Measurements from ENCODE around the gene ODF4. TPM values are rescaled to one million over a fixed set of nuclear protein-coding genes. Genes with fewer than 3 reads are reported as not detected.
A peak's percentile ranks its signal among the peaks of the same experiment; 100 is the strongest.
"Not testable (repeated sequence)": the region's sequence is repeated elsewhere in the genome, so short reads cannot be mapped to it uniquely, and the experiment has no call there.

Gene ODF4
- total RNA-seq, 1 donor from 2014 or later = not detected

- Histone ChIP-seq H3F3A (ENCODE audit: low read depth) (peaks cover 3% of the 10 kb centered on the region), H3K9ac (no peak overlapping the region), H3K27me3 (no peaks in the 10 kb centered on the region), H3K9me3 (ENCODE audit: low read depth) (no peaks in the 10 kb centered on the region), H3K36me3 (no peaks in the 10 kb centered on the region), H3K79me2 (ENCODE audit: low read depth) (no peaks in the 10 kb centered on the region), H2AFZ (replicated peaks) (no peak overlapping the region), H3K4me3 (no peak overlapping the region), H3K4me2 (no peak overlapping the region), H4K20me1 (ENCODE audit: low read depth) (no peaks in the 10 kb centered on the region), H3K27ac (no peak overlapping the region), H3K4me1 (no peaks in the 10 kb centered on the region)
- peaks cover 8% of the 10 kb centered on the region for H3K27me3 Mint-ChIP-seq (ENCODE audit: insufficient read depth, low read depth)
- H3K4me1 Mint-ChIP-seq = peaks cover 2% of the 10 kb centered on the region
- peak overlapping the region; percentile 43 for H3K4me3 Mint-ChIP-seq
- peaks cover 3% of the 10 kb centered on the region for H3K9me3 Mint-ChIP-seq
- H3K36me3 Mint-ChIP-seq = no peaks in the 10 kb centered on the region
- H3K27ac Mint-ChIP-seq = no peak overlapping the region
- no peak for DNase-seq (ENCODE audit: low spot score)
- no peak for TF ChIP-seq CTCF (IDR thresholded peaks at IDR 0.05)
- no peak for TF ChIP-seq EZH2phosphoT487 (IDR thresholded peaks at IDR 0.05)
- no peak for TF ChIP-seq EZH2 (IDR thresholded peaks at IDR 0.05)
Measured at GRCh38 chr17:8345052-8345690, 5.5 kb downstream of the ODF4 start.

- Histone ChIP-seq H4K20me1 (ENCODE audit: low read depth) (no peaks in the 10 kb centered on the region), H3K27me3 (no peaks in the 10 kb centered on the region), H3K9me3 (ENCODE audit: low read depth) (no peaks in the 10 kb centered on the region), H3K4me2 (no peak overlapping the region), H3F3A (ENCODE audit: low read depth) (no peaks in the 10 kb centered on the region), H3K4me3 (no peak overlapping the region), H3K9ac (no peak overlapping the region), H3K4me1 (no peaks in the 10 kb centered on the region), H3K36me3 (no peaks in the 10 kb centered on the region), H3K27ac (no peak overlapping the region), H2AFZ (replicated peaks) (no peak overlapping the region), H3K79me2 (ENCODE audit: low read depth) (no peaks in the 10 kb centered on the region)
- Mint-ChIP-seq H3K4me3 (no peak overlapping the region), H3K36me3 (no peaks in the 10 kb centered on the region), H3K27ac (no peak overlapping the region), H3K27me3 (ENCODE audit: insufficient read depth, low read depth) (peaks cover 8% of the 10 kb centered on the region), H3K9me3 (peaks cover 3% of the 10 kb centered on the region), H3K4me1 (peaks cover 2% of the 10 kb centered on the region)
- no peak for TF ChIP-seq EZH2 (IDR thresholded peaks at IDR 0.05)
- no peak for TF ChIP-seq EZH2phosphoT487 (IDR thresholded peaks at IDR 0.05)
- TF ChIP-seq CTCF (IDR thresholded peaks at IDR 0.05) = no peak
- no peak for DNase-seq (ENCODE audit: low spot score)
Measured at GRCh38 chr17:8345951-8346665, 6.5 kb downstream of the ODF4 start.

- H3K9me3 ChIP-seq (ENCODE audit: low read depth); H3K4me1 Mint-ChIP-seq; H3K4me3 ChIP-seq; H3F3A ChIP-seq (ENCODE audit: low read depth); H3K27ac Mint-ChIP-seq; H3K36me3 Mint-ChIP-seq; H3K9ac ChIP-seq; DNase-seq (ENCODE audit: low spot score); H3K9me3 Mint-ChIP-seq; H3K36me3 ChIP-seq; H3K27me3 ChIP-seq; H3K4me3 Mint-ChIP-seq; H3K79me2 ChIP-seq (ENCODE audit: low read depth); H3K27me3 Mint-ChIP-seq (ENCODE audit: insufficient read depth, low read depth); H3K4me1 ChIP-seq; H4K20me1 ChIP-seq (ENCODE audit: low read depth); H3K27ac ChIP-seq; H3K4me2 ChIP-seq: not testable (repeated sequence)
- peak overlapping the region; percentile 17 for H2AFZ ChIP-seq (replicated peaks)
Measured at GRCh38 chr17:8347001-8347400, 7.4 kb downstream of the ODF4 start.

GRCh38 chr17:8350339-8350738 lies 10.7 kb downstream of the ODF4 start:
- H4K20me1 ChIP-seq (ENCODE audit: low read depth) = no peaks in the 10 kb centered on the region
- Mint-ChIP-seq H3K36me3 (no peaks in the 10 kb centered on the region), H3K4me3 (no peak overlapping the region), H3K27me3 (ENCODE audit: insufficient read depth, low read depth) (peaks cover 2% of the 10 kb centered on the region), H3K4me1 (peaks cover 4% of the 10 kb centered on the region), H3K27ac (no peak overlapping the region), H3K9me3 (peaks cover 3% of the 10 kb centered on the region)
- H3K9me3 ChIP-seq (ENCODE audit: low read depth) = no peaks in the 10 kb centered on the region
- H3F3A ChIP-seq (ENCODE audit: low read depth) = no peaks in the 10 kb centered on the region
- H3K4me2 ChIP-seq = no peak overlapping the region
- no peaks in the 10 kb centered on the region for H3K79me2 ChIP-seq (ENCODE audit: low read depth)
- no peak overlapping the region for H3K27ac ChIP-seq
- no peak for TF ChIP-seq EZH2 (IDR thresholded peaks at IDR 0.05)
- H3K36me3 ChIP-seq = no peaks in the 10 kb centered on the region
- no peaks in the 10 kb centered on the region for H3K4me1 ChIP-seq
- no peak overlapping the region for H3K4me3 ChIP-seq
- H3K9ac ChIP-seq = no peak overlapping the region
- no peak for DNase-seq (ENCODE audit: low spot score)
- H2AFZ ChIP-seq (replicated peaks) = no peak overlapping the region
- H3K27me3 ChIP-seq = no peaks in the 10 kb centered on the region

All from neural progenitor cell (in vitro differentiated cells).